Pancreas (tissue), 10 donors: ENCODE results near the gene PEX13. TPM values are rescaled to one million over a fixed set of nuclear protein-coding genes. Genes with fewer than 3 reads are reported as not detected.

Experiments used
- ATAC-seq, 4 donors: fragments of 200-7000 bp; cut with Tn5 transposase; one replicate each; pipeline versions ENCODE4 v1.8.0 to v1.9.1; 2020; ENCODE audit warnings: mild to moderate bottlenecking in 4 of 4, moderate library complexity in 4 of 4
- DNase-seq, 6 donors: peaks; one replicate each; pipeline ENCODE4 v3.0.0-alpha.2; 2020
- FAIRE-seq: peaks from 2 replicates; lab custom pipeline; 2012; peaks lifted over from hg19 to GRCh38; lab: Jason Lieb, UNC
- H3K27ac ChIP-seq, 4 donors: fragments of 200-600 bp; sonication (generic); 1 replicate in 3 of 4; 2 replicates in 1 of 4; pipeline versions ENCODE4 v1.5.0 to v1.8.0; 2020
- H3K27me3 ChIP-seq, 4 donors: fragments of 200-600 bp; one replicate each; pipeline ENCODE4 v1.8.0; 2021
- H3K36me3 ChIP-seq, 3 donors: fragments of 200-600 bp; sonication (generic) in 1 of 3; one replicate each; pipeline versions ENCODE4 v1.5.0 to v1.8.0; 2020 to 2021
- H3K4me1 ChIP-seq, 3 donors: fragments of 200-600 bp; one replicate each; pipeline ENCODE4 v1.8.0; 2021
- H3K4me3 ChIP-seq, 4 donors: fragments of 200-600 bp; sonication (generic) in 2 of 4; one replicate each; pipeline versions ENCODE4 v1.5.0 to v1.8.0; 2020 to 2021
- H3K9me3 ChIP-seq, 4 donors: fragments of 200-600 bp; one replicate each; pipeline ENCODE4 v1.8.0; 2021
- CTCF ChIP-seq, 4 donors: fragments of 200-600 bp; sonication (generic) in 3 of 4; IDR thresholded peaks; one replicate each; pipeline versions ENCODE4 v1.5.0 to v1.8.0; 2021; ENCODE audit warnings: antibody characterized with exemption in 4 of 4
- WGBS, 2 donors: extraction: QIAGEN DNeasy Blood & Tissue Kit; methylation state at CpG; one replicate each; pipeline ENCODE4 v1.1.7; 2013; 5-methylcytosine and 5-hydroxymethylcytosine counted together
- intact Hi-C, 3 donors: fragments of 100-400 bp; cut with DNase I; formaldehyde crosslinking; loops; one replicate each; pipeline versions ENCODE4 v1.11.1 to v1.14.2; 2022
- polyA plus RNA-seq, 2 donors: library from polyadenylated mRNA; stranded (reverse); fragments of 200-250 nt; gene quantifications; one replicate each; pipeline ENCODE4 v1.2.3, GENCODE V29; 2013
- total RNA-seq, 6 donors: library from RNA; stranded (reverse); fragmentation: NEBNext Ultra II Directional in 4 of 6; extraction: Animal tissue kit (Norgen Biotek cat#: 25700) in 4 of 6; gene quantifications; one replicate each; pipeline versions ENCODE4 v1.2.1 to v1.2.4, GENCODE V29; 2021 to 2023
- donor health status: healthy with polysubstance abuse.
- donor health status: DM: no; HTN: no; CAD: no; lungs with moderate emphysema.
- donor health status: DM: no; HTN: no; CAD: no.
- donor health status: control.
- donor health status: control.
- donor health status: Bipolar disorder and iron deficiency.
- donor health status: DM: yes; HTN: yes; CAD: no.
- donor health status: DM: no; HTN: no; CAD: no.
- donor health status: DM: no; HTN: no; CAD: no.
- donor health status: DM: yes; HTN: yes; CAD: no.

The PEX13 gene
- total and polyA plus RNA-seq, 8 donors = 4.3 to 16.8 (median 8.9) TPM

GRCh38 chr2:61042807-61043206 is 25.3 kb downstream of the PEX13 start:
- Histone ChIP-seq H3K27ac (no peak overlapping the region), H3K27me3 (no peaks in the 10 kb centered on the region), H3K4me3 (no peak overlapping the region), H3K9me3 (no peaks in the 10 kb centered on the region), H3K36me3 (no peaks in the 10 kb centered on the region), H3K4me1 (peaks cover 0 to 21% (median 6%) of the 10 kb centered on the region in 3 donors)
- DNase-seq (no peak), FAIRE-seq (no peak), ATAC-seq (peak in 1 of 4 donors; percentile 48)
- TF ChIP-seq CTCF (IDR thresholded peaks at IDR 0.05) = no peak
- intact Hi-C loops = no loop called here
- 69 to 80% methylated on average over 3 of the region's 3 CpGs for WGBS, 2 donors

- FAIRE-seq (no peak), DNase-seq (no peak), ATAC-seq (peak; percentile 51 to 73 (median 58))
- intact Hi-C loops = no loop called here
- 59 to 72% methylated on average over 4 of the region's 4 CpGs for WGBS, 2 donors
- H3K4me3 ChIP-seq = no peak overlapping the region
- peaks cover 0 to 11% (median 0%) of the 10 kb centered on the region in 3 donors for H3K36me3 ChIP-seq
- no peaks in the 10 kb centered on the region for H3K9me3 ChIP-seq
- TF ChIP-seq CTCF (IDR thresholded peaks at IDR 0.05) = no peak
- no peaks in the 10 kb centered on the region for H3K27me3 ChIP-seq
- H3K4me1 ChIP-seq = peaks cover 0 to 21% (median 6%) of the 10 kb centered on the region in 3 donors
- H3K27ac ChIP-seq = no peak overlapping the region
Measured at GRCh38 chr2:61044636-61045035, 27.1 kb downstream of the PEX13 start.

- ATAC-seq (no peak), FAIRE-seq (peak; percentile 13), DNase-seq (no peak)
- Histone ChIP-seq H3K27me3 (no peaks in the 10 kb centered on the region), H3K4me3 (no peak overlapping the region), H3K4me1 (peaks cover 0 to 21% (median 6%) of the 10 kb centered on the region in 3 donors), H3K36me3 (peaks cover 0 to 13% (median 0%) of the 10 kb centered on the region in 3 donors), H3K27ac (no peak overlapping the region), H3K9me3 (no peaks in the 10 kb centered on the region)
- intact Hi-C loops = no loop called here
- no peak for TF ChIP-seq CTCF (IDR thresholded peaks at IDR 0.05)
- WGBS, 2 donors = 71% methylated on average over 2 of the region's 2 CpGs
Measured at GRCh38 chr2:61045226-61045625, 27.7 kb downstream of the PEX13 start.

- H3K27ac ChIP-seq = no peak overlapping the region
- 41 to 46% methylated on average over 4 of the region's 4 CpGs for WGBS, 2 donors
Measured at GRCh38 chr2:61045999-61046398, 28.5 kb downstream of the PEX13 start.

More at GRCh38 chr2:61045999-61046398, 28.5 kb downstream of the PEX13 start:
- no peaks in the 10 kb centered on the region for H3K27me3 ChIP-seq
- FAIRE-seq = peak; percentile 57
- peaks cover 0 to 13% (median 0%) of the 10 kb centered on the region in 3 donors for H3K36me3 ChIP-seq
- DNase-seq = no peak
- intact Hi-C loops = no loop called here
- peaks cover 0 to 21% (median 6%) of the 10 kb centered on the region in 3 donors for H3K4me1 ChIP-seq
- H3K9me3 ChIP-seq = no peaks in the 10 kb centered on the region
- H3K4me3 ChIP-seq = no peak overlapping the region
- peak in 3 of 4 donors; percentile 25 to 57 (median 52) for ATAC-seq
- no peak for TF ChIP-seq CTCF (IDR thresholded peaks at IDR 0.05)
